ENCODE measurements around the gene POU3F1.

The POU3F1 gene

GRCh38 chr1:38059635-38060250 lies 13.2 kb upstream of the POU3F1 start:
- H3K4me3 ChIP-seq (ENCODE audit: low read length), result no peak overlapping the region
- no peak for TF ChIP-seq CTCF (conservative IDR thresholded peaks at IDR 0.05; ENCODE audit: low read length)
- DNase-seq (ENCODE audit: low read depth), result no peak

GRCh38 chr1:38055965-38056364 lies 9.4 kb upstream of the POU3F1 start:
- H3K4me3 ChIP-seq (ENCODE audit: low read length), result no peak overlapping the region
- no peak for TF ChIP-seq CTCF (conservative IDR thresholded peaks at IDR 0.05; ENCODE audit: low read length)
- DNase-seq (ENCODE audit: low read depth), result no peak

GRCh38 chr1:38055398-38055797 lies 8.8 kb upstream of the POU3F1 start:
- no peak for DNase-seq (ENCODE audit: low read depth)
- no peak overlapping the region for H3K4me3 ChIP-seq (ENCODE audit: low read length)
- no peak for TF ChIP-seq CTCF (conservative IDR thresholded peaks at IDR 0.05; ENCODE audit: low read length)

- no peak overlapping the region for H3K4me3 ChIP-seq (ENCODE audit: low read length)
- no peak for DNase-seq (ENCODE audit: low read depth)
Observed at GRCh38 chr1:38053416-38054091, 7.0 kb upstream of the POU3F1 start.

GRCh38 chr1:38052750-38053415 lies 6.3 kb upstream of the POU3F1 start:
- DNase-seq (ENCODE audit: low read depth), result no peak
- no peak for TF ChIP-seq CTCF (conservative IDR thresholded peaks at IDR 0.05; ENCODE audit: low read length)
- H3K4me3 ChIP-seq (ENCODE audit: low read length), result no peak overlapping the region

More at GRCh38 chr1:38053416-38054091, 7.0 kb upstream of the POU3F1 start:
- no peak for TF ChIP-seq CTCF (conservative IDR thresholded peaks at IDR 0.05; ENCODE audit: low read length)

- no peak for TF ChIP-seq CTCF (conservative IDR thresholded peaks at IDR 0.05; ENCODE audit: low read length)
- DNase-seq (ENCODE audit: low read depth), result no peak
Observed at GRCh38 chr1:38051079-38051543, 4.5 kb upstream of the POU3F1 start.

More at GRCh38 chr1:38051079-38051543, 4.5 kb upstream of the POU3F1 start:
- H3K4me3 ChIP-seq (ENCODE audit: low read length), result no peak overlapping the region

Measured in AG10803 (cell line).